K562 (cell line): ENCODE data around the gene LAG3. TPM values are rescaled to one million over a fixed set of nuclear protein-coding genes. Genes with fewer than 3 reads are reported as not detected.

ENCODE experiments used
- BHLHE40 ChIP-seq: IDR thresholded peaks from 2 replicates; pipeline ENCODE4 v1.6.1; 2011; ENCODE audit warnings: low read length, improper control_type of control experiment
- BMI1 ChIP-seq: fragments of 150-350 bp; IDR thresholded peaks from 2 replicates; pipeline ENCODE4 v1.6.1; 2014; ENCODE audit warnings: low read length
- HIVEP1 ChIP-seq: fragments of 250-450 bp; sonication (Bioruptor Pico); IDR thresholded peaks from 2 replicates; pipeline ENCODE4 v1.4.0; 2020; ENCODE audit warnings: mild to moderate bottlenecking
- HNRNPH1 ChIP-seq: fragments of 200-400 bp; formaldehyde crosslinking; optimal IDR thresholded peaks from 2 replicates; pipeline ENCODE3; 2017; ENCODE audit warnings: low read depth, mild to moderate bottlenecking, low read length, moderate library complexity
- MAFG ChIP-seq: fragments of 450-650 bp; conservative IDR thresholded peaks from 2 replicates; pipeline ENCODE4 v1.6.1; 2016; ENCODE audit warnings: missing genetic modification characterization, missing compliant biosample characterization
- PCBP1 ChIP-seq: fragments of 200-400 bp; formaldehyde crosslinking; IDR thresholded peaks from 2 replicates; pipeline ENCODE4 v1.6.1; 2018; ENCODE audit warnings: mild to moderate bottlenecking, low read depth, low read length; ENCODE audit not compliant: poor library complexity, severe bottlenecking
- SIRT6 ChIP-seq: IDR thresholded peaks from one replicate; pipeline ENCODE4 v1.6.1; 2012; ENCODE audit warnings: low read depth, mild to moderate bottlenecking, control low read depth, inconsistent platforms, low read length, moderate library complexity
- SOX6 ChIP-seq: fragments of 450-650 bp; IDR thresholded peaks from 2 replicates; pipeline ENCODE4 v1.6.1; 2014; ENCODE audit warnings: mild to moderate bottlenecking
- TAF1 ChIP-seq: IDR thresholded peaks from 2 replicates; pipeline ENCODE4 v1.6.1; 2011; ENCODE audit warnings: mild to moderate bottlenecking, low read length, moderate library complexity; ENCODE audit not compliant: insufficient read depth, control insufficient read depth, severe bottlenecking; ENCODE audit errors: extremely low read depth
- TOE1 ChIP-seq, 2 experiments: fragments of 450-650 bp in 1 of 2; sonication (generic) in 1 of 2; formaldehyde crosslinking in 1 of 2; IDR thresholded peaks; 2 replicates each; pipeline versions ENCODE4 v1.7.1 to v1.8.0; 2016 to 2022; ENCODE audit warnings: borderline replicate concordance in 2 of 2, mild to moderate bottlenecking in 2 of 2, antibody characterized with exemption in 1 of 2, inconsistent platforms in 1 of 2, low read depth in 1 of 2, missing genetic modification reagents in 1 of 2, moderate library complexity in 1 of 2
- ZNF12 ChIP-seq: sonication (generic); formaldehyde crosslinking; IDR thresholded peaks from 2 replicates; pipeline ENCODE4 v1.4.0; 2020; ENCODE audit warnings: mild to moderate bottlenecking, missing genetic modification reagents
- ZNF134 ChIP-seq: fragments of 250-450 bp; sonication (Bioruptor Pico); conservative IDR thresholded peaks from 2 replicates; pipeline ENCODE4 v1.4.0; 2020
- ZNF197 ChIP-seq: fragments of 200-800 bp; sonication (Bioruptor generic); IDR thresholded peaks from 2 replicates; pipeline ENCODE4 v1.6.1; 2016; ENCODE audit warnings: low read depth, missing genetic modification characterization, missing compliant biosample characterization
- ZNF644 ChIP-seq: fragments of 200-800 bp; sonication (Bioruptor generic); IDR thresholded peaks from 2 replicates; pipeline ENCODE4 v1.6.1; 2016; ENCODE audit warnings: low read depth, missing genetic modification characterization, missing compliant biosample characterization
- polyA plus RNA-seq, 8 experiments: library from polyadenylated mRNA; depleted of rRNA in 4 of 8; stranded (reverse) in 5 of 8; unstranded in 3 of 8; fragments of >200 nt; fragmentation: Nextera tagmentation in 2 of 8; fragmentation: Illumina TruSeq in 1 of 8; extraction: Ambion mirVana in 2 of 8; extraction: Trizol in 1 of 8; gene quantifications; 2 replicates each; pipeline versions ENCODE4 v1.2.1 to v1.2.3, GENCODE V29; 2011 to 2014; ENCODE audit warnings: inconsistent platforms in 1 of 8, missing spikeins in 1 of 8
- total RNA-seq, 7 experiments: library from RNA; depleted of rRNA in 6 of 7; stranded (reverse); fragments of >200 nt in 6 of 7; fragmentation: Illumina TruSeq in 2 of 7; extraction: Trizol in 2 of 7; gene quantifications; 2 replicates each; pipeline versions ENCODE4 v1.2.1 to v1.2.3, GENCODE V29; 2011 to 2021; ENCODE audit warnings: low replicate concordance in 1 of 7
- TF ChIP-seq, protein P1 (sequence below), 2 experiments: fragments of 450-650 bp in 1 of 2; IDR thresholded peaks; 2 replicates each; pipeline ENCODE4 v1.6.1; 2011 to 2017; ENCODE audit warnings: low read depth in 2 of 2, antibody characterized with exemption in 1 of 2, borderline replicate concordance in 1 of 2, low read length in 1 of 2, mild to moderate bottlenecking in 1 of 2, mixed read lengths in 1 of 2; ENCODE audit not compliant: control insufficient read depth in 1 of 2
- TF ChIP-seq, protein P2 (sequence below): fragments of 250-450 bp; sonication (Bioruptor Pico); IDR thresholded peaks from 2 replicates; pipeline ENCODE4 v1.8.0; 2022; ENCODE audit warnings: moderate library complexity, mild to moderate bottlenecking, inconsistent platforms
- TF ChIP-seq, protein P3 (sequence below): fragments of 250-450 bp; sonication (Bioruptor Pico); IDR thresholded peaks from 2 replicates; pipeline ENCODE4 v1.4.0; 2020

LAG3 gene
- total and polyA plus RNA-seq, 9 of the 15 experiments (the other 6 are each of a cell fraction or from before 2014, with no cell fraction given), result 0.07 to 0.66 (median 0.09) TPM; not detected in 1

GRCh38 chr12:6778574-6779550 is 6.5 kb downstream of the LAG3 start (continued):
- TF ChIP-seq, protein P1, sequence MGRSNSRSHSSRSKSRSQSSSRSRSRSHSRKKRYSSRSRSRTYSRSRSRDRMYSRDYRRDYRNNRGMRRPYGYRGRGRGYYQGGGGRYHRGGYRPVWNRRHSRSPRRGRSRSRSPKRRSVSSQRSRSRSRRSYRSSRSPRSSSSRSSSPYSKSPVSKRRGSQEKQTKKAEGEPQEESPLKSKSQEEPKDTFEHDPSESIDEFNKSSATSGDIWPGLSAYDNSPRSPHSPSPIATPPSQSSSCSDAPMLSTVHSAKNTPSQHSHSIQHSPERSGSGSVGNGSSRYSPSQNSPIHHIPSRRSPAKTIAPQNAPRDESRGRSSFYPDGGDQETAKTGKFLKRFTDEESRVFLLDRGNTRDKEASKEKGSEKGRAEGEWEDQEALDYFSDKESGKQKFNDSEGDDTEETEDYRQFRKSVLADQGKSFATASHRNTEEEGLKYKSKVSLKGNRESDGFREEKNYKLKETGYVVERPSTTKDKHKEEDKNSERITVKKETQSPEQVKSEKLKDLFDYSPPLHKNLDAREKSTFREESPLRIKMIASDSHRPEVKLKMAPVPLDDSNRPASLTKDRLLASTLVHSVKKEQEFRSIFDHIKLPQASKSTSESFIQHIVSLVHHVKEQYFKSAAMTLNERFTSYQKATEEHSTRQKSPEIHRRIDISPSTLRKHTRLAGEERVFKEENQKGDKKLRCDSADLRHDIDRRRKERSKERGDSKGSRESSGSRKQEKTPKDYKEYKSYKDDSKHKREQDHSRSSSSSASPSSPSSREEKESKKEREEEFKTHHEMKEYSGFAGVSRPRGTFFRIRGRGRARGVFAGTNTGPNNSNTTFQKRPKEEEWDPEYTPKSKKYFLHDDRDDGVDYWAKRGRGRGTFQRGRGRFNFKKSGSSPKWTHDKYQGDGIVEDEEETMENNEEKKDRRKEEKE (IDR thresholded peaks at IDR 0.05; ENCODE audit: borderline replicate concordance in 1 of 2, control insufficient read depth in 1 of 2, low read depth in 2 of 2, low read length in 1 of 2), result no peak
- TF ChIP-seq BMI1 (no peak), SOX6 (peak; percentile 50; the same call in 1 of the 2 replicates), ZNF197 (CRISPR knock-in tag) (no peak), SIRT6 (no peak), BHLHE40 (peak; percentile 92), ZNF134 (no peak), HIVEP1 (no peak), ZNF12 (no peak), PCBP1 (no peak), TOE1 (IDR thresholded peaks at IDR 0.05; ENCODE audit: borderline replicate concordance) (peak; percentile 55; the same call in 1 of the 2 replicates), TOE1 (CRISPR knock-in tag; IDR thresholded peaks at IDR 0.05; ENCODE audit: borderline replicate concordance, low read depth) (no peak; the same call in 1 of the 2 replicates), TAF1 (no peak), HNRNPH1 (no peak), MAFG (tag) (no peak), ZNF644 (no peak)
- TF ChIP-seq, protein P2, sequence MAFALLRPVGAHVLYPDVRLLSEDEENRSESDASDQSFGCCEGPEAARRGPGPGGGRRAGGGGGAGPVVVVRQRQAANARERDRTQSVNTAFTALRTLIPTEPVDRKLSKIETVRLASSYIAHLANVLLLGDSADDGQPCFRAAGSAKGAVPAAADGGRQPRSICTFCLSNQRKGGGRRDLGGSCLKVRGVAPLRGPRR, result no peak
- TF ChIP-seq, protein P3, sequence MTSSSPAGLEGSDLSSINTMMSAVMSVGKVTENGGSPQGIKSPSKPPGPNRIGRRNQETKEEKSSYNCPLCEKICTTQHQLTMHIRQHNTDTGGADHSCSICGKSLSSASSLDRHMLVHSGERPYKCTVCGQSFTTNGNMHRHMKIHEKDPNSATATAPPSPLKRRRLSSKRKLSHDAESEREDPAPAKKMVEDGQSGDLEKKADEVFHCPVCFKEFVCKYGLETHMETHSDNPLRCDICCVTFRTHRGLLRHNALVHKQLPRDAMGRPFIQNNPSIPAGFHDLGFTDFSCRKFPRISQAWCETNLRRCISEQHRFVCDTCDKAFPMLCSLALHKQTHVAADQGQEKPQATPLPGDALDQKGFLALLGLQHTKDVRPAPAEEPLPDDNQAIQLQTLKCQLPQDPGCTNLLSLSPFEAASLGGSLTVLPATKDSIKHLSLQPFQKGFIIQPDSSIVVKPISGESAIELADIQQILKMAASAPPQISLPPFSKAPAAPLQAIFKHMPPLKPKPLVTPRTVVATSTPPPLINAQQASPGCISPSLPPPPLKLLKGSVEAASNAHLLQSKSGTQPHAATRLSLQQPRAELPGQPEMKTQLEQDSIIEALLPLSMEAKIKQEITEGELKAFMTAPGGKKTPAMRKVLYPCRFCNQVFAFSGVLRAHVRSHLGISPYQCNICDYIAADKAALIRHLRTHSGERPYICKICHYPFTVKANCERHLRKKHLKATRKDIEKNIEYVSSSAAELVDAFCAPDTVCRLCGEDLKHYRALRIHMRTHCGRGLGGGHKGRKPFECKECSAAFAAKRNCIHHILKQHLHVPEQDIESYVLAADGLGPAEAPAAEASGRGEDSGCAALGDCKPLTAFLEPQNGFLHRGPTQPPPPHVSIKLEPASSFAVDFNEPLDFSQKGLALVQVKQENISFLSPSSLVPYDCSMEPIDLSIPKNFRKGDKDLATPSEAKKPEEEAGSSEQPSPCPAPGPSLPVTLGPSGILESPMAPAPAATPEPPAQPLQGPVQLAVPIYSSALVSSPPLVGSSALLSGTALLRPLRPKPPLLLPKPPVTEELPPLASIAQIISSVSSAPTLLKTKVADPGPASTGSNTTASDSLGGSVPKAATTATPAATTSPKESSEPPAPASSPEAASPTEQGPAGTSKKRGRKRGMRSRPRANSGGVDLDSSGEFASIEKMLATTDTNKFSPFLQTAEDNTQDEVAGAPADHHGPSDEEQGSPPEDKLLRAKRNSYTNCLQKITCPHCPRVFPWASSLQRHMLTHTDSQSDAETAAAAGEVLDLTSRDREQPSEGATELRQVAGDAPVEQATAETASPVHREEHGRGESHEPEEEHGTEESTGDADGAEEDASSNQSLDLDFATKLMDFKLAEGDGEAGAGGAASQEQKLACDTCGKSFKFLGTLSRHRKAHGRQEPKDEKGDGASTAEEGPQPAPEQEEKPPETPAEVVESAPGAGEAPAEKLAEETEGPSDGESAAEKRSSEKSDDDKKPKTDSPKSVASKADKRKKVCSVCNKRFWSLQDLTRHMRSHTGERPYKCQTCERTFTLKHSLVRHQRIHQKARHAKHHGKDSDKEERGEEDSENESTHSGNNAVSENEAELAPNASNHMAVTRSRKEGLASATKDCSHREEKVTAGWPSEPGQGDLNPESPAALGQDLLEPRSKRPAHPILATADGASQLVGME, result no peak
